Lower leg skin (tissue), 3 donors: ENCODE measurements around the gene GBF1.

Source experiments
- POLR2A ChIP-seq, 2 donors: fragments of 450-650 bp; IDR thresholded peaks; one replicate each; pipeline ENCODE4 v1.6.1; 2016 to 2017; ENCODE audit warnings: antibody characterized with exemption in 2 of 2, mild to moderate bottlenecking in 1 of 2, moderate library complexity in 1 of 2
- TF ChIP-seq, protein P1 (sequence below), 3 donors: fragments of 450-650 bp; IDR thresholded peaks; one replicate each; pipeline ENCODE4 v1.5.1; 2016; ENCODE audit warnings: antibody characterized with exemption in 3 of 3, mild to moderate bottlenecking in 3 of 3, moderate library complexity in 2 of 3

GRCh38 chr10:102236006-102236405 is 9.3 kb upstream of the GBF1 start:
- TF ChIP-seq POLR2A (IDR thresholded peaks at IDR 0.05) = no peak
- TF ChIP-seq, protein P1, sequence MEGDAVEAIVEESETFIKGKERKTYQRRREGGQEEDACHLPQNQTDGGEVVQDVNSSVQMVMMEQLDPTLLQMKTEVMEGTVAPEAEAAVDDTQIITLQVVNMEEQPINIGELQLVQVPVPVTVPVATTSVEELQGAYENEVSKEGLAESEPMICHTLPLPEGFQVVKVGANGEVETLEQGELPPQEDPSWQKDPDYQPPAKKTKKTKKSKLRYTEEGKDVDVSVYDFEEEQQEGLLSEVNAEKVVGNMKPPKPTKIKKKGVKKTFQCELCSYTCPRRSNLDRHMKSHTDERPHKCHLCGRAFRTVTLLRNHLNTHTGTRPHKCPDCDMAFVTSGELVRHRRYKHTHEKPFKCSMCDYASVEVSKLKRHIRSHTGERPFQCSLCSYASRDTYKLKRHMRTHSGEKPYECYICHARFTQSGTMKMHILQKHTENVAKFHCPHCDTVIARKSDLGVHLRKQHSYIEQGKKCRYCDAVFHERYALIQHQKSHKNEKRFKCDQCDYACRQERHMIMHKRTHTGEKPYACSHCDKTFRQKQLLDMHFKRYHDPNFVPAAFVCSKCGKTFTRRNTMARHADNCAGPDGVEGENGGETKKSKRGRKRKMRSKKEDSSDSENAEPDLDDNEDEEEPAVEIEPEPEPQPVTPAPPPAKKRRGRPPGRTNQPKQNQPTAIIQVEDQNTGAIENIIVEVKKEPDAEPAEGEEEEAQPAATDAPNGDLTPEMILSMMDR (IDR thresholded peaks at IDR 0.05) = no peak
